Measurements from ENCODE around the gene FOXA1.
"Not testable (repeated sequence)": the region's sequence is repeated elsewhere in the genome, so short reads cannot be mapped to it uniquely, and the experiment has no call there.

FOXA1 gene

DNA sequence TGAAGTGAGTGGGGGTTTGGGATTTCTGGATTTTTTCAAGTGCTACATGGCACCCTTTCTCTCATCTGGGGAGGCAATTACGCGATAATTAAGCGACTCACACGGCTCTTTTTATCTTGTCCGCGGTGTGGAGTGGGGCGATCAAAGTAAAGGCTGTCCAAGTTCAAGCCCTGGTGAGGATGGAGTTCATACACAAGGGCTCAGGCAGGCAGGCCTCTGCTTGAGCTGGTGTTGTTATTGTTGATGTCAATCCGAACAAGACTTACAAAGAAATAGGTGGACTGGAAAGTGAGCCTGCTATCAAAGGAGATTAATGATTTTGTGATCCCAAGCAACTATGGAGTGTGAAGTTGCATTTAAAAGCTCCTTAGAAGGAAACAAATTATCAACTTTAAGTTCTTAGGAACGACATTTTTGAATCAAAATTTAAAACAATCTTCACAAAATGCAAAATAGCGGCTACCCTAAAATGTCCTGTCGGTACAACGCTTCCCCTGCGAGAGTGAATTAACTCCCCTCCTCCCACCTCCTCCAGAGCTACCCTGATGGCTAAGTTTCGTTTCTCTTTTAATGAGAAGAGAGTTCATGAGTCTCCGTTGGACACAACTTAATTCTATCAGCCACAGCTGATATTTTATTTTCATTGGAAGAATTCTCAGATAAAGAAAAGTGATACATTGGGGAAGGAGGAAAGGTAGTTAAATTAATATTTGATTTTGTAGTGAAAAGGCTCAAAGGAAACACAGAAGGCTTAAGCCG lies 5.9 kb downstream of the FOXA1 start:
- DNase-seq, result peak; percentile 82 to 92 (median 89)

- peak in 2 of 3 experiments; percentile 82 to 96 for DNase-seq
These were observed 6.4 kb downstream of the FOXA1 start for GRCh38 chr14:37588667-37588955.

- peak; percentile 81 to 89 (median 84) for DNase-seq
These were observed 7.0 kb downstream of the FOXA1 start for GRCh38 chr14:37587881-37588666.

DNA sequence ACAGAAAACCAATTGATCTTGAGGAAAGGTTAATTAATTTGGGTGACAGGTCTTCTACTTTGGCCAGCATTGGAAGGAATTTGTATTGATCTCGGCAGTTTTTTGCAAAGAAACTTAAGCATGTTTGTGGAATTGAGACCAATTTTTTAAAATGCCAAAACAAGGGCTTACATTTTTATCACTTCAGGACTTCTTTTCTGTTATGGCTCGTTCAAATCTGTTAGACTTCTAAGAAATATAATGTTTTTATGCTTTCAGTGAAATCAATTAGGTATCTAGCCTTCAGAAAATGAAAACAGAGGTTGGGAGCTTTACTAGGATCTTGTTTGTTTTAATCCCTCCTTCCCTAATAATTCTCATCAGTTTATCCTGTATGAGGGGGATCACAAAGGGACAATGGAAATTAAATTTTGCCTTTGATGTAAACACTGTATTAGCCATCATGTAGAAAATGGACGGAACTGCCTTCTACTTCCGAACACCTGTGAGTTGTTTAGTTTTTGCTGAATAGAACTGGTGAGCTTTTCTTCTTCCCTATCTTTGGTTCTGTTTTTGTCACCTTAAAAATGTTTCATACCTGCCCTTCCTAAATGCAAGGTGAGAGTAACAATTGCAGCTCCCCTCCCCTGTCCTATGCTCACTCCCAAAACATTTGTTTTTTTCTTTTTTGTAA lies 7.8 kb downstream of the FOXA1 start:
- peak; percentile 62 to 89 (median 71) for DNase-seq

DNA sequence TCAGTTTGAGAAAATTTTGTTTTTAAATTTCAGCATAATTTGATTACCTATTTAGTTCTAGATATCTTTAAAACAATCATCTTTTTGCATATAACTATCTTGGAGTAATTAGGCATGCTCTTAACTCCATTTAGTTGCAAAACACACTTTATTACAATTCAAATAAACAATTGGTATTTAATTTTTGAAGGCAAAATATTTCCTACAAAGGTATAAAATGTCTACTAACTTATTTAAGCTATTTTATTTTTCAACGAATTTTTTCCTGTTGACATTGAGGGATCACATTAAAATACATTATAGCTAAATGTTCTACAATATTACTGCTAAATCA lies 8.3 kb downstream of the FOXA1 start:
- DNase-seq, result peak in 1 of 3 experiments; percentile 62

DNA sequence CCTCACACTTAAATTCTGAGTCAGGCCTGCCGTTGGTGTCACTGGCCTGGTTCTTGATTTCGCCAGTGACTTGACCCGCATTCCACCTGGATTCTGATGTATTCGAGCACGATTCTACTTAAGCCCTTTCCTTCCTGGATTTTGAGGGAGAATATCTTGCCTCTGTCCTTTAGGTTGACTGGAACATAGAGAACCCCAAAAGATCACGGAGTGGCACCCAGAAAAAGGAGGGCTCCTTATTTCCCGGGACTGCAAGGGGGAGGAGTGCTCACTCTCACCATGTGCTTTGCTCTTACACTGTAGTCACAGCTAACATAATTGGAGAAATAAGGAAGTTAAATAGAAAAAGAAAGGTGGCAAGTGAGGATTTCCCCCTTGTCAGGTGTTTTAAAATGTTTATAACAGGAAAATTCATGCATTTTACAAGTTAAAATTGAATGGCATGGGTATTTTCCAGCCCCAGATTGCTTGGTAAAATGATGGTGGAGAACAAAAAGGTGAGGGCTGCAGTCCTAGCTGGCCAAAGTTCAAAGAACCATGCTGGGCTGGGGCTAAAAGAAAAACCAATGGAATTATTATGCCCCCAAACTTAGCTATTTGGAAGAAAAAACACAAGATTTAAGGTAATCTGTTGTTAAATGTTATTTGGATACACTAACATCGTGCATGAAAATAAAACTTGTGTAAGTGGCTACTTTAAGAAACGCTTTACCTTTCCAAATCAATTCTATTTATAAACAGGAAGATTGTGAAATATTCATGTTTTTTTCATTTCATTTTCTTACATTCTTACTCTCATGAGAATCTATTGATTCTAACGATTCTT lies 8.9 kb downstream of the FOXA1 start:
- peak; percentile 47 to 89 (median 87) for DNase-seq

- peak; percentile 78 to 95 (median 91) for DNase-seq
These were observed 9.9 kb downstream of the FOXA1 start for GRCh38 chr14:37585101-37585511.

DNA sequence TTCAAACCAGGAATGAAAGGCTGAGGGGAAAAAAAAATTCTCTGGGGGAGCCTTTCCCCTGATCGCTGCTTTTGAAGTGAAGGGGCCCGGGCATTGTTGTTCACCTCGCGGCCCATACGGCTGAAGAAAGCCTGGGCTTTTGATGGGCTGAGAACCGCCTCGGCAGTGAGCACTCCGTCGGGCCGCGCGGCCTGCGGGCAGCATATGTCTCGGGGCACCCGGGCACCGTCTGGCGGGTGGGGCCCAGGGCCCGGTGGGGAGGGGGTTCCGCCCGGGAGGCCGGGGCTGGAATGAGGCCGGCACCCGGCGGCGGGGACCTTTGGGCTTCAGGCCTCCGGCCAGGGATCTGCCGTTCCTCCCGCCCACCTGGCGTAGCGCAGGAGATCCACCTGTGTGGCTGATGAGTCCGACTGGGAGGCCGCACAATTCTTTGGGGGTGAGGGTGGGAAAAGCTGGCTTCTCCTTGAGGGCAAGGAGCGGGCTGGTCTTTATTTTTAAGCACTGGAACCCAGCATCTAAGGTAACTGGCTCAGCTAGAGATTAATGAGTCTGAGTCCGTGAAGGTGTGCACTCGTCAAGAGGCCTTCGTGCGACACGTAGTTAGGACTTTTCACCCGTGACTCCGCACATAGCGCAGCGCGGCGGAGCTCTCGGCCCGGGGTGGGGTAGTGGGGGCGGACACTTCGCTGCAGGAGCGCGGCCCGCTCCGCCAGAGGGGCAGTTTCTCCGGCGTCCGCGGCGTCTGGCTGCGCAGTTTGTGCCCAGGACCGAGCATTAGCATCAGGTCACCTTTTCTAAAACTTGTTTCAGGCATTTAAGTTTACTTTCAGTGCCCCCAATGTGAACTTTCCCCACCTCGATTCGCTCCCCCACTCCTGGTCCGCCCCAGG lies 10.6 kb downstream of the FOXA1 start:
- peak; percentile 79 to 93 (median 91) for DNase-seq

DNA sequence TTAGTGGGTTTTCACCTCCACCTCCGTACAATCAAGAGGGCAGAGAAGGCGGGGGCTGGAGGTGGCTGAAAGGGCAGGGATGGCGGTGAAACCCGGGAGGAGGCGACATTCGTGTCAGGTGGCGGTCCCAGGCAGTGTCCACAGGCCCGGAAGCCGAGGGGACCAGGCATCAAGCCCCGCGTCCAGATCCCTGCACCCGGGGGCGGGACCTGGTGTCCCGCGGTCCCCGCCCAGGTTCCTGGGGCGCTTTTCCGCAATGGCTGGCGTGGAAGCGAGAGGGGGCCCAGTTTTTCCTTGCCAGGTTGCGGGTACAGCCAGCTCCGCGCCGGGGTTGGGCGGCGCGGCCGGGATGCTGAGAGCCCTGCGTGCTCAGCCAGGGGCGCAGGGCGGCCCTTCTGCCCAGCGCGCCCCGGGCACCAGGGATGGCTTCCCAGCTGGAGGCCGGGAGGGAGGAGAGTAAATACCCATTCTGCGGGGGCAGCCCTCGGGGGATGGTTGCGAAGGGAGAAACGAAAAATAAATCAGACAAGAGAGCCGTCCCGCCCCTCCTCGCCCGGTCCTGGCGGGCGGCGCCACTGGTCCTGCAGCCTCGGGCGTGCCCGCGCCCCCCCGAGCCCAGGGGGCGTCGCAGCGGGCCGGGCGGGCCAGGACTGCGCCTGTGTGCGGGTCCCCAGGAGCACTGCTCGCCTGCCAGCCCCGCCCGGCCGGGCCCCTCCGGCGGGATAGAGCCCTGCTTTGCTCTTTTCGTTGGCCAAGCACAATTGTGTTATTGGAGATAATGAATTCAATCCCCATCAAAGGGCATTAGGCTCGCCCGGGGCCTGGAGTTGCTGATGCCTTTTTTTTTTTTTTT lies 11.5 kb downstream of the FOXA1 start:
- DNase-seq, result peak; percentile 89 to 99 (median 99)

GRCh38 chr14:37580146-37580545 lies 14.9 kb downstream of the FOXA1 start:
- no peak for DNase-seq

- DNase-seq, result peak in 2 of 3 experiments; percentile 27 to 67
These were observed 15.8 kb downstream of the FOXA1 start for GRCh38 chr14:37579274-37579673.

- no peak for DNase-seq
These were observed 21.7 kb downstream of the FOXA1 start for GRCh38 chr14:37573356-37573755.

DNA sequence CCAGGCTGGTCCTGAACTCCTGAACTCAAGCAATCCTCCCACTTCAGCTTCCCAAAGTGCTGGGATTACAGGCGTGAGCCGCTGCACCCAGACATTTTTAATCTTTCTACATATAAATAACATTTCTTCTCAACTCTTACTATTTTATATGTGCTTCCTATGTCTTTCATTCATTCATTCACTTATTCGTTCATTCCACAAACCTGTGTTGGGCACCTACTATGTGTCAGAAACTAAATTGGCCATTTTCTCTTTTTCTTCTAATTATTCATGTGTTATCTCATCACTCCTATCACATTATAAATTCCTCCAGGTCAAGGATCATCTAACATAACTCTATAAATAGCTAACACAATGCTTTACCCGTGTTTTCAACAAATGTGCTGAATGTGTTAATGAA lies 23.7 kb downstream of the FOXA1 start:
- DNase-seq, result no peak

GRCh38 chr14:37569729-37570128 lies 25.3 kb downstream of the FOXA1 start:
- no peak for DNase-seq

GRCh38 chr14:37566811-37567371 lies 28.2 kb downstream of the FOXA1 start:
- DNase-seq, result no peak

GRCh38 chr14:37565550-37565949 lies 29.5 kb downstream of the FOXA1 start:
- DNase-seq, result peak in 2 of 3 experiments; percentile 23 to 74

- DNase-seq, result no peak
These were observed 31.9 kb downstream of the FOXA1 start for GRCh38 chr14:37563189-37563588.

GRCh38 chr14:37559386-37559785 lies 35.7 kb downstream of the FOXA1 start:
- DNase-seq, result no peak

DNA sequence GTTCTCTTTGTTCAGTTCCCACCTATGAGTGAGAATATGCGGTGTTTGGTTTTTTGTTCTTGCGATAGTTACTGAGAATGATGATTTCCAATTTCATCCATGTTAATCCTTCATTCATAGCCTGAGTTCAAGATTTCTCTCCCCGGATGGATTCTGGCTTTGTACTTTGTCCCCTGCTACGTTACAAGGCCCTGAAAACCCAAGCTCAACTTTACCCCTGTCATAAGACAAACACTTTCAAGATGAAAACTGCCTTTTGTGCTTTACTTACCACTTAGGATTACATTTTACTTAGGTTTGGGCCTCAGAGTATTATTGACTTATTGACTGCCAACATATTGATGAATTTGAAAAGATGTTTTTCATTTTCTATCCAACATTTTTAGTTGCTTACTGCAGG lies 36.3 kb downstream of the FOXA1 start:
- no peak for DNase-seq

DNA sequence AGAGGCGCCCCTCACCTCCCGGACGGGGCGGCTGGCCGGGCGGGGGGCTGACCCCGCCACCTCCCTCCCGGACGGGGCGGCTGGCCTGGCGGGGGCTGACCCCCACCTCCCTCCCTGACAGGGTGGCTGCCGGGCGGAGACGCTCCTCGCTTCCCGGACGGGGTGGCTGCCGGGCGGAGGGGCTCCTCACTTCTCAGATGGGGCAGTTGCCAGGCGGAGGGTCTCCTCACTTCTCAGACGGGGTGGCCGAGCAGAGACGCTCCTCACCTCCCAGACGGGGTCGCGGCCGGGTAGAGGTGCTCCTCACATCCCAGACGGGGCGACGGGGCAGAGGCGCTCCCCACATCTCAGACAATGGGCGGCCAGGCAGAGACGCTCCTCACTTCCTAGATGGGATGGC lies 39.5 kb downstream of the FOXA1 start:
- not testable (repeated sequence) for DNase-seq
